Measurements from ENCODE around the gene CUBN.

CUBN gene

DNA sequence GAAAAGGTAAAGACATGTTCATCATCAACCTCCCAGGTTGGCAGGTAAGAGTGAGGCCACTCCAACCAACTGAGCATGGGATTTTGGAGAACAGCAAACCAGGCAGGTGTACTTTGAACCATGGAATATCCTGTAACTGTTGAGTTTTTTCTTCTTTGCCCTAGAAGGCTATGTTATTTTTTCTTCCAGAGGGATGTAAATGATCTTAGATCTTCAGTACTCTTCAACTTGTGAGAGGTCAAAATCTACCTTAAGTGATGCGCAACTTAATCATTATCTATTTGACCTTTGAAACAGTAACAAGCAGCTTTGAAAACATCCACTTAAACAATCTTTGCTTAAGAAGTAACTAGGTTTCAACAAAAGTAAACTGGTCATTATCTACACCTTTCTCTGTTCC, at the start of gene CUBN:
Gene CUBN (minus strand): TSS at position 71 of the 400 bp plus-strand sequence. CDS start 46 bp downstream, at position 25.
- no peaks in the 10 kb centered on the region for H3K36me3 ChIP-seq (ENCODE audit: control insufficient read depth, insufficient read depth, low read length)
- no peak within 1 kb of the TSS for H3K27ac ChIP-seq
- H3K79me2 ChIP-seq: no peaks in the 10 kb centered on the region
- no peak within 1 kb of the TSS for H2AFZ ChIP-seq
- no peak within 1 kb of the TSS for H3K4me3 ChIP-seq (ENCODE audit: low read depth, low read length)
- no peak within 1 kb of the TSS for H3K4me2 ChIP-seq (ENCODE audit: low read length)
- H3K27me3 ChIP-seq (ENCODE audit: control insufficient read depth, insufficient read depth, low read length): no peaks in the 10 kb centered on the region
- TF ChIP-seq, protein P1, sequence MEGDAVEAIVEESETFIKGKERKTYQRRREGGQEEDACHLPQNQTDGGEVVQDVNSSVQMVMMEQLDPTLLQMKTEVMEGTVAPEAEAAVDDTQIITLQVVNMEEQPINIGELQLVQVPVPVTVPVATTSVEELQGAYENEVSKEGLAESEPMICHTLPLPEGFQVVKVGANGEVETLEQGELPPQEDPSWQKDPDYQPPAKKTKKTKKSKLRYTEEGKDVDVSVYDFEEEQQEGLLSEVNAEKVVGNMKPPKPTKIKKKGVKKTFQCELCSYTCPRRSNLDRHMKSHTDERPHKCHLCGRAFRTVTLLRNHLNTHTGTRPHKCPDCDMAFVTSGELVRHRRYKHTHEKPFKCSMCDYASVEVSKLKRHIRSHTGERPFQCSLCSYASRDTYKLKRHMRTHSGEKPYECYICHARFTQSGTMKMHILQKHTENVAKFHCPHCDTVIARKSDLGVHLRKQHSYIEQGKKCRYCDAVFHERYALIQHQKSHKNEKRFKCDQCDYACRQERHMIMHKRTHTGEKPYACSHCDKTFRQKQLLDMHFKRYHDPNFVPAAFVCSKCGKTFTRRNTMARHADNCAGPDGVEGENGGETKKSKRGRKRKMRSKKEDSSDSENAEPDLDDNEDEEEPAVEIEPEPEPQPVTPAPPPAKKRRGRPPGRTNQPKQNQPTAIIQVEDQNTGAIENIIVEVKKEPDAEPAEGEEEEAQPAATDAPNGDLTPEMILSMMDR (IDR thresholded peaks at IDR 0.05): no peak
- no peaks in the 10 kb centered on the region for H3K9me3 ChIP-seq (ENCODE audit: control insufficient read depth, low read length)
- no peaks in the 10 kb centered on the region for H3K4me1 ChIP-seq
- no peak within 1 kb of the TSS for H3K9ac ChIP-seq

- H2AFZ ChIP-seq: no peak overlapping the region
- no peak overlapping the region for H3K27ac ChIP-seq
- H3K79me2 ChIP-seq: no peaks in the 10 kb centered on the region
- H3K4me3 ChIP-seq (ENCODE audit: low read depth, low read length): no peak overlapping the region
- no peak overlapping the region for H3K4me2 ChIP-seq (ENCODE audit: low read length)
- TF ChIP-seq, protein P1 (IDR thresholded peaks at IDR 0.05): no peak
- no peaks in the 10 kb centered on the region for H3K27me3 ChIP-seq (ENCODE audit: control insufficient read depth, insufficient read depth, low read length)
- H3K36me3 ChIP-seq (ENCODE audit: control insufficient read depth, insufficient read depth, low read length): no peaks in the 10 kb centered on the region
- H3K9ac ChIP-seq: no peak overlapping the region
- peaks cover 30% of the 10 kb centered on the region for H3K4me1 ChIP-seq
- no peaks in the 10 kb centered on the region for H3K9me3 ChIP-seq (ENCODE audit: control insufficient read depth, low read length)
Measured at GRCh38 chr10:17179002-17179401, 49.4 kb upstream of the CUBN start.

GRCh38 chr10:17178006-17178405, 48.4 kb upstream of the CUBN start:
- Histone ChIP-seq H3K4me2 (ENCODE audit: low read length) (no peak overlapping the region), H3K36me3 (ENCODE audit: control insufficient read depth, insufficient read depth, low read length) (no peaks in the 10 kb centered on the region), H3K4me3 (ENCODE audit: low read depth, low read length) (no peak overlapping the region), H3K9me3 (ENCODE audit: control insufficient read depth, low read length) (no peaks in the 10 kb centered on the region), H3K27me3 (ENCODE audit: control insufficient read depth, insufficient read depth, low read length) (no peaks in the 10 kb centered on the region), H3K9ac (no peak overlapping the region), H2AFZ (no peak overlapping the region), H3K79me2 (no peaks in the 10 kb centered on the region), H3K4me1 (peaks cover 30% of the 10 kb centered on the region), H3K27ac (no peak overlapping the region)
- TF ChIP-seq, protein P1 (IDR thresholded peaks at IDR 0.05): no peak

- TF ChIP-seq, protein P1 (IDR thresholded peaks at IDR 0.05): no peak
- no peaks in the 10 kb centered on the region for H3K27me3 ChIP-seq (ENCODE audit: control insufficient read depth, insufficient read depth, low read length)
- no peaks in the 10 kb centered on the region for H3K36me3 ChIP-seq (ENCODE audit: control insufficient read depth, insufficient read depth, low read length)
- H3K27ac ChIP-seq: no peak overlapping the region
- no peak overlapping the region for H3K9ac ChIP-seq
- no peaks in the 10 kb centered on the region for H3K9me3 ChIP-seq (ENCODE audit: control insufficient read depth, low read length)
- H2AFZ ChIP-seq: no peak overlapping the region
- H3K4me1 ChIP-seq: peaks cover 25% of the 10 kb centered on the region
- no peak overlapping the region for H3K4me2 ChIP-seq (ENCODE audit: low read length)
- H3K79me2 ChIP-seq: no peaks in the 10 kb centered on the region
- no peak overlapping the region for H3K4me3 ChIP-seq (ENCODE audit: low read depth, low read length)
Measured at GRCh38 chr10:17177014-17177413, 47.4 kb upstream of the CUBN start.

DNA sequence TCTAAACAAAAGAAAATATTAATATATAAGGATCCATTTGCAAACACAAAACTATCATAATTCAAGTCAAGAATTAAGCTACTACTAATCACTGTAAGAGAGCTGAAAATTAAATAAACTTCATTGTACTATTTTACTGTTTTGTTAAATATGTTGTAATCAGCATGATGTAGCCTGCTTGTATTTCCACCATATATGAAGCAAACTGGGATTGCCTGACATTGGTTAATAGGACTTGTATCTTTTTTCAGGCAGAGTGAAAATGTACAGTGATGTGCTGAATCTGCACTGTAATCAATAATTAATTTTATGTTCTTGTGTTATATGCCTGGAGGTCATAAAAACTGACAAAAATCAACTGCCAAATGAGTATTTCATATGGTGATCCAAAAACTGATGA, 46.5 kb upstream of the CUBN start:
- no peaks in the 10 kb centered on the region for H3K9me3 ChIP-seq (ENCODE audit: control insufficient read depth, low read length)
- H3K27ac ChIP-seq: no peak overlapping the region
- no peaks in the 10 kb centered on the region for H3K79me2 ChIP-seq
- H2AFZ ChIP-seq: no peak overlapping the region
- H3K4me2 ChIP-seq (ENCODE audit: low read length): no peak overlapping the region
- H3K4me3 ChIP-seq (ENCODE audit: low read depth, low read length): no peak overlapping the region
- H3K36me3 ChIP-seq (ENCODE audit: control insufficient read depth, insufficient read depth, low read length): no peaks in the 10 kb centered on the region
- H3K9ac ChIP-seq: no peak overlapping the region
- no peaks in the 10 kb centered on the region for H3K27me3 ChIP-seq (ENCODE audit: control insufficient read depth, insufficient read depth, low read length)
- H3K4me1 ChIP-seq: peaks cover 16% of the 10 kb centered on the region
- TF ChIP-seq, protein P1 (IDR thresholded peaks at IDR 0.05): no peak

All from parathyroid adenoma (tissue), 2 donors.